GM21526 (cell line): ENCODE data around the gene ZFAND2B.
"Not testable (repeated sequence)": the region's sequence is repeated elsewhere in the genome, so short reads cannot be mapped to it uniquely, and the experiment has no call there.

ENCODE experiments used
- ATAC-seq: cut with Tn5 transposase; IDR thresholded peaks from one replicate; pipeline ENCODE4 v1.9.1; 2021; ENCODE audit warnings: moderate library complexity; ENCODE audit not compliant: unreplicated experiment, low FRiP score

The ZFAND2B gene

GRCh38 chr2:219200502-219201326 is 5.9 kb upstream of the ZFAND2B start:
- not testable (repeated sequence) for ATAC-seq

GRCh38 chr2:219201331-219201730 is 5.3 kb upstream of the ZFAND2B start:
- ATAC-seq, result not testable (repeated sequence)

GRCh38 chr2:219204425-219205164 is 2.0 kb upstream of the ZFAND2B start:
- ATAC-seq, result no peak

GRCh38 chr2:219205165-219205538 is 1.4 kb upstream of the ZFAND2B start:
- no peak for ATAC-seq

DNA sequence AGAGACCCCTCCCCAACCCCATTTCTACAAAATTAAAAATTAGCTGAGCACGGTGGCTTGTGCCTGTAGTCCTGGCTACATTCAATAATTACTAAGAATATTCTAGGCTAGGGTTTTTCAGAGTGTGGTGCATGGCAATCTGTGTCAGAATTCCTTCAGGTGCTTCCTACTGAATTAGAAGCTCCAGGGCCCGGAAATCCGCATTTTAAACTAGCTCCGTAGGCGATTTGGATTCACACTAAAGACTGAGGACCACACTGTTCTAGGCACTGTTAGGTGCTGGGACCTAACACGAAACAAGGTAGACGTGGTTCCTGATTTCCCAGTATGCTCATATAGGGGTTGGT is 628 bp upstream of the ZFAND2B start:
- ATAC-seq, result no peak

DNA sequence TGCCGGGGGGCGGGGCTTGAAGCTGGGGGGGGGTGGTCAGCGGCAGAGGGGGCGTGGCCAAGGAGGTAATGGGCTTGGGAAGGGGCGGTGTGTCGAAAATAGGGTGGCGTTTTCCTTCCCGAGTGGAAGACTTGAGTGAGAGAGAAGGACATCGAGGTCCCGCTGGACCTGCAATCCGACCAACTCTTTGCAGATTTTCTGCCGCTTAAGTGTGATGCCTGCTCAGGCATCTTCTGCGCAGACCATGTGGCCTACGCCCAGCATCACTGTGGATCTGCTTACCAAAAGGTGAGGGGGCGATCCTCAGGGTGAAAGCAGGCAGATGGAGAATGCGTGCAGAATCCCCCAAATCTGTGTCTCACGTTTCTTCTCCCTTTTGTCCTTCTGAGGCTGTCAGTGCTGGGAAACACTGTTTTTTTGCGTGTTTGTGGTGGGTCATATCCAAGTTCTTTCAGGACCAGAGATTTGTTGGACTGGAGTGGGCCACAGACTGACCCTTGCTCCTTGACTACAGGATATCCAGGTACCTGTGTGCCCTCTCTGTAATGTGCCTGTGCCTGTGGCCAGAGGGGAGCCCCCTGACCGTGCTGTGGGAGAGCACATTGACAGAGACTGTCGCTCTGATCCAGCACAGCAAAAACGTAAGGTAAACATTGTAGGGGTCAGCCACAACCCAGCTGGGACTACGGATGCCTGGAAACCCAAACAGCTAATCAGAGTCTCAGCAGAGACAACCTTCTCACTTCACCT is 727 bp downstream of the ZFAND2B start:
- ATAC-seq, result peak; percentile 1

DNA sequence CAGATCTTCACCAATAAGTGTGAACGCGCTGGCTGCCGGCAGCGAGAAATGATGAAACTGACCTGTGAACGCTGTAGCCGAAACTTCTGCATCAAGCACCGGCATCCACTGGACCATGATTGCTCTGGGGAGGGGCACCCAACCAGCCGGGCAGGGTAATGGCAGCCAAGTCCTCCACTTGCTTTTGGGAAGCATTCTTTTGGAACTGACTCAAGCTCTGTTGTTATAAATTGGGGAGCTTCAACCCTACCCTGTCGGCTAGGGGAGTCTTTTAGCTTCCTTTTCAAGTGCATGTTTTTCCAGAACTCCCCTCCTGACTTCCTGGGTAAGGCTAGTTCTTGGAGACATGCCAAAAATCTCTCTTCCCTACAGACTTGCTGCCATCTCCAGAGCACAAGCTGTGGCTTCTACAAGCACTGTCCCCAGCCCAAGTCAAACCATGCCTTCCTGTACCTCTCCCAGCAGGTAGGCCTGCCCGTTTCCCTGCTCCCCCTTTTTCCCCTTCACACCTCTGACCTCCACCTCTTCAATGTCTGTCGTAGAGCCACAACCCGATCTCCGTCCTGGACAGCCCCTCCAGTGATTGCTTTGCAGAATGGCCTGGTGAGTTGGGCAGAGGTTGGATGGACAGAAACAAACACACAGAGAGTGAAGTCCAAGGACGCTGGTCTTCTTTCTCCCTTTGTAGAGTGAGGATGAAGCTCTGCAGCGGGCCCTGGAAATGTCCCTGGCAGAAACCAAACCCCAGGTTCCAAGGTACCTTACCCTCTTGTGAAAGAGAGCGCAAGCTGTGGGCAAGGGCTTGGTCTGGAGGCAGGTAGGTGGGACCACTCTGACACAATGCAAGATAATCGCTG is 1.5 kb downstream of the ZFAND2B start:
- no peak for ATAC-seq

GRCh38 chr2:219209236-219210195 is 2.9 kb downstream of the ZFAND2B start:
- no peak for ATAC-seq

GRCh38 chr2:219210196-219210885 is 3.8 kb downstream of the ZFAND2B start:
- no peak for ATAC-seq

DNA sequence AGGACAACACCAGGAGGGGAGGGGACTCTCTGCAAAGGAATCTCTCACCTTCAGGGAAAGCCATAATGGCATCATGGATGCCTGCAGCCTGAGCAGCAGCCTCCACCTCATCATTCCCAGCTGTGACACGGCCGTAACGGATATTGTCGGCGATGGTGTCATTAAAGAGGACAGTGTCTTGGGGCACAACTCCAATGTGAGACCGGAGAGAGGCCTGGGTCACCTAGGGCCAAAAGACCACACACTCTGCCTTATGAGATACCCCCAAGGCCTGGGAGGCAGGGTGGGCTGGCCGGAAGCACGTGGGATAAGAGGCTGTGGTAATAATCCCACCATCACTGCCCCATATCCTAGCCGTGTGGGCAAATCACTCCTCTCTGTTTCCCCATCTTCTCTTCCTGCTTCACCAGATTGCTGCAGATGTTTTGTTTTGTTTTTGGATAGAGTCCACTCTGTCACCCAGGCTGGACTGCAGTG is 4.3 kb downstream of the ZFAND2B start:
- ATAC-seq, result no peak

- ATAC-seq, result no peak
These were observed 6.4 kb downstream of the ZFAND2B start for GRCh38 chr2:219213026-219213415.

DNA sequence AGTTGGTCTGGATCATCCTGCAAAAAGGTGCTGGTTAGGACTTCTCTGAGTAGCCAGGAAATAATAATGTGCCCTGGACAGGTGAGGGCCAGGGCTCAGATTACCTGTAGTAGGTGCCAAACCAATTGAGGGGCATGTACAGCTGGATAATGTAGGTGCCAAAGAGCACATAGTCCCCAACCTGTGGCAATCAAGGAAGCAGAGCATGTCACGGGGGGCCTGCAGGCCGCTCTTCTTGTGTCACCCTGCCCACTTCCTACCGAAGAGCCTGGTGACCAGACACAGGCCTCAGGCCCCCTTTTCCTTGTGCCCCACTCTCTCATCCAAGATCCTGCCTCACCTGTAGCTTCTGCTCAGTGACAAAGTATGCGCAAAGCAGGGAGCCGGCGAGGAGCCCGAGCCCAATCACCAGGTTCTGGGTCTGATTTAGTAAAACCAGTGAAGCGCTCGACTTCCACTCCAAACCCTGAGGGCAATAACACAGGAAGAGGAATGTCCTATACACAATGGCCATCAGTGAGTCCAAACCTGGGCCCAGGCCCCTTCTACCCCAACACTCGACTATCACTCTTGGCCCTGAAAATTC is 7.0 kb downstream of the ZFAND2B start:
- no peak for ATAC-seq

- ATAC-seq, result no peak
These were observed 7.6 kb downstream of the ZFAND2B start for GRCh38 chr2:219214141-219214540.

DNA sequence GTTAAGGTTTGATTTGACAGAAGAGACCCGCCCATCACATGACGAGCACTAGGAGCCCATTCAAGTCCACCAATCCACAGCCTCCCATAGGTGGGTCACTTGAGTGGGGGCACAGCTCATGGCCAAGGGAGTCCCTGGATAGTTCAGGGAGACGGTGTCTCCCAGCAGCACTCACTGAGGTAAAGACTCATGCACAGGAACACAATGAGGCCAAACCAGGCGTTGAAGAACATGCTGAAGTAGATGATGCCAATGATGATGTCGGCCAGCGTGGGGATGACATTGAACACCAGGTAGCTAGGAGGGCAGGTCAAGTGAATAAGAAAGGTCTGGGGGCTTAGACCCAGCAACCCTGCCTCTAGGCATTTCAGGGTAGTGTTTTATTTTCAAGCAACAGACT is 8.2 kb downstream of the ZFAND2B start:
- ATAC-seq, result no peak

- no peak for ATAC-seq
These were observed 9.4 kb downstream of the ZFAND2B start for GRCh38 chr2:219215871-219216534.

DNA sequence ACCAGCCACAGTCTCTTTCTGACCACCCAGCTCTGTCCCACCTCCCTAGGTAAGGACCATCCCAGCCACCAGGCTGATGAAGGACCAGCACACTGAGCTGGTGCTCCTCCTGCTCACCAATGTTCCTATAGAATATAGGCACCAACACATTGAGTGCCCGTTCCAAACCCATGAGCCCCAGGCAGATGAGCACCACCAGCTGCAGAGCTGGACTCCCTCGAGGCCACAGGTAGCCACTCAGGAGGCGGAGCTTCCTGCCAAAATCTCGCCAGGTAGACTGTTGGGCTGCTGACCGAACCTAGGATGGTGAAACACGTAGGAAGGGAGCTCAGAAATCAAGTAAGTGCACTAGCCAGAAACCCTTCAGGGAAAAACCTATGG is 9.9 kb downstream of the ZFAND2B start:
- ATAC-seq, result no peak

GRCh38 chr2:219218217-219218731 is 11.7 kb downstream of the ZFAND2B start:
- peak; percentile 6 for ATAC-seq
